Measurements from ENCODE around the gene SELENON. TPM values are rescaled to one million over a fixed set of nuclear protein-coding genes. Genes with fewer than 3 reads are reported as not detected.

The SELENON gene
- total and polyA plus RNA-seq, 2 experiments from 2014 or later = 26.7 to 37.7 TPM

- Histone ChIP-seq H4K20me1 (ENCODE audit: insufficient read depth, poor library complexity, severe bottlenecking) (no peaks in the 10 kb centered on the region), H3K9me2 (replicated peaks; ENCODE audit: insufficient read depth) (no peaks in the 10 kb centered on the region), H3K27me3 (no peaks in the 10 kb centered on the region), H3K4me1 (ENCODE audit: insufficient read depth) (peaks cover 20% of the 10 kb centered on the region), H2AFZ (no peak overlapping the region), H3K4me2 (peak overlapping the region; percentile 42), H3K4me3 (no peak overlapping the region), H3K79me2 (peaks cover 30% of the 10 kb centered on the region), H3K9me3 (ENCODE audit: low read depth) (no peaks in the 10 kb centered on the region), H3K36me3 (replicated peaks; ENCODE audit: insufficient read depth, low read depth) (no peaks in the 10 kb centered on the region), H3K27ac (no peak overlapping the region)
- WGBS (ENCODE audit: low lambda C conversion rate, missing lambda C conversion rate) = 91% methylated on average over 1 of the region's 1 CpG
- DNase-seq (ENCODE audit: low spot score) = no peak
- TF ChIP-seq, protein P1, sequence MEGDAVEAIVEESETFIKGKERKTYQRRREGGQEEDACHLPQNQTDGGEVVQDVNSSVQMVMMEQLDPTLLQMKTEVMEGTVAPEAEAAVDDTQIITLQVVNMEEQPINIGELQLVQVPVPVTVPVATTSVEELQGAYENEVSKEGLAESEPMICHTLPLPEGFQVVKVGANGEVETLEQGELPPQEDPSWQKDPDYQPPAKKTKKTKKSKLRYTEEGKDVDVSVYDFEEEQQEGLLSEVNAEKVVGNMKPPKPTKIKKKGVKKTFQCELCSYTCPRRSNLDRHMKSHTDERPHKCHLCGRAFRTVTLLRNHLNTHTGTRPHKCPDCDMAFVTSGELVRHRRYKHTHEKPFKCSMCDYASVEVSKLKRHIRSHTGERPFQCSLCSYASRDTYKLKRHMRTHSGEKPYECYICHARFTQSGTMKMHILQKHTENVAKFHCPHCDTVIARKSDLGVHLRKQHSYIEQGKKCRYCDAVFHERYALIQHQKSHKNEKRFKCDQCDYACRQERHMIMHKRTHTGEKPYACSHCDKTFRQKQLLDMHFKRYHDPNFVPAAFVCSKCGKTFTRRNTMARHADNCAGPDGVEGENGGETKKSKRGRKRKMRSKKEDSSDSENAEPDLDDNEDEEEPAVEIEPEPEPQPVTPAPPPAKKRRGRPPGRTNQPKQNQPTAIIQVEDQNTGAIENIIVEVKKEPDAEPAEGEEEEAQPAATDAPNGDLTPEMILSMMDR (IDR thresholded peaks at IDR 0.05; ENCODE audit: poor library complexity) = no peak
- TF ChIP-seq EZH2phosphoT487 (IDR thresholded peaks at IDR 0.05; ENCODE audit: low read depth, severe bottlenecking, unreplicated experiment) (no peak), EZH2 (IDR thresholded peaks at IDR 0.05; ENCODE audit: borderline replicate concordance) (no peak)
Observed at GRCh38 chr1:25803368-25803767, 3.4 kb downstream of the SELENON start.

DNA sequence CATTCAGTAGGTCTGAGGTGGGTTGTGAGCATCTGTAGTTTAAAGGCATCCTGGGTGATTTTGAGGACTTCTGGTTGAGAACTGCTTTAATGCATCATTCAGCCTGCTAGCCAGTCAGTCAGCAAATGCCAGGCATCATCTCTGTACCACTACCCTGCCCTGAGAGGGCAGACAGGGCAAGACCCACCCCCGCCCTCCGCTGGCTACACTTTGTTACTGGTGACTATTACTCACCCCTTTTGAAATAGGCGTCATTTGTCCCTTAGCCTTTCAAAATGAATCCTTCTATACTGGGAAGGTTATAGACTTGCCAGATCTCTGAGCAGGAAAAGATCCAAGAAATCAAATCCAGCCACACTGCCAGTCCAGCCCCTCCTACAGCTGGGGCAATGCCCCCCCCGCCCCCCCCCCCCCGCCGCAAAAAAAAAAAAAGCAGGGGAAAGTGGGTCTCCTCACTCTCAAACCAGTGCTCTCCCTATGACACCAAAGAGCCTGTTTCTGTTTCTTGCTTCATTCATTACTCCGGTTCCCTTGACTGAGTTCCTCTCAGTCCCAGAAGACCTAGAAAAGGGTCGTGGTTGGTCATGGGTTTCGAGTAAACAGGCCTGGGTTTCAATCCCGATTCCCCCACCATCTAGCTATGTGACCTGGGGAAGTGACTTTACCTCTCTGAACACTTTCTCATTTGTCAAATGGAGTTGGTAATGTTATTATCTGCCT, 4.4 kb downstream of the SELENON start:
- H3K27me3 ChIP-seq = no peaks in the 10 kb centered on the region
- H3K4me2 ChIP-seq = no peak overlapping the region
- no peak for TF ChIP-seq EZH2phosphoT487 (IDR thresholded peaks at IDR 0.05; ENCODE audit: low read depth, severe bottlenecking, unreplicated experiment)
- TF ChIP-seq EZH2 (IDR thresholded peaks at IDR 0.05; ENCODE audit: borderline replicate concordance) = no peak
- TF ChIP-seq, protein P1 (IDR thresholded peaks at IDR 0.05; ENCODE audit: poor library complexity) = no peak
- H4K20me1 ChIP-seq (ENCODE audit: insufficient read depth, poor library complexity, severe bottlenecking) = no peaks in the 10 kb centered on the region
- H3K36me3 ChIP-seq (replicated peaks; ENCODE audit: insufficient read depth, low read depth) = no peaks in the 10 kb centered on the region
- H3K4me3 ChIP-seq = no peak overlapping the region
- H3K9me2 ChIP-seq (replicated peaks; ENCODE audit: insufficient read depth) = no peaks in the 10 kb centered on the region
- no peaks in the 10 kb centered on the region for H3K9me3 ChIP-seq (ENCODE audit: low read depth)
- DNase-seq (ENCODE audit: low spot score) = no peak
- H3K27ac ChIP-seq = no peak overlapping the region
- WGBS (ENCODE audit: low lambda C conversion rate, missing lambda C conversion rate) = 90% methylated on average over 7 of the region's 10 CpGs
- H3K79me2 ChIP-seq = peaks cover 30% of the 10 kb centered on the region
- peaks cover 15% of the 10 kb centered on the region for H3K4me1 ChIP-seq (ENCODE audit: insufficient read depth)
- no peak overlapping the region for H2AFZ ChIP-seq

- no peaks in the 10 kb centered on the region for H3K36me3 ChIP-seq (replicated peaks; ENCODE audit: insufficient read depth, low read depth)
- no peaks in the 10 kb centered on the region for H4K20me1 ChIP-seq (ENCODE audit: insufficient read depth, poor library complexity, severe bottlenecking)
- H3K4me2 ChIP-seq = no peak overlapping the region
- no peak overlapping the region for H2AFZ ChIP-seq
- H3K27ac ChIP-seq = no peak overlapping the region
- H3K79me2 ChIP-seq = peaks cover 30% of the 10 kb centered on the region
- peaks cover 12% of the 10 kb centered on the region for H3K4me1 ChIP-seq (ENCODE audit: insufficient read depth)
- TF ChIP-seq EZH2phosphoT487 (IDR thresholded peaks at IDR 0.05; ENCODE audit: low read depth, severe bottlenecking, unreplicated experiment) (no peak), EZH2 (IDR thresholded peaks at IDR 0.05; ENCODE audit: borderline replicate concordance) (no peak)
- TF ChIP-seq, protein P1 (IDR thresholded peaks at IDR 0.05; ENCODE audit: poor library complexity) = no peak
- no peaks in the 10 kb centered on the region for H3K27me3 ChIP-seq
- WGBS (ENCODE audit: low lambda C conversion rate, missing lambda C conversion rate) = 93% methylated on average over 15 of the region's 15 CpGs
- no peak overlapping the region for H3K4me3 ChIP-seq
- no peak for DNase-seq (ENCODE audit: low spot score)
- H3K9me2 ChIP-seq (replicated peaks; ENCODE audit: insufficient read depth) = no peaks in the 10 kb centered on the region
- H3K9me3 ChIP-seq (ENCODE audit: low read depth) = no peaks in the 10 kb centered on the region
Observed at GRCh38 chr1:25804964-25805862, 5.2 kb downstream of the SELENON start.

Measured in hepatocyte (in vitro differentiated cells).